Neuronal stem cell (in vitro differentiated cells): Measurements from ENCODE around the gene BLVRA.
"Not testable (repeated sequence)": the region's sequence is repeated elsewhere in the genome, so short reads cannot be mapped to it uniquely, and the experiment has no call there.

Source experiments
- DNase-seq: peaks from one replicate; pipeline ENCODE4 v3.0.0-alpha.2; 2013; ENCODE audit warnings: low spot score
- H2AFZ ChIP-seq: one replicate; pipeline ENCODE4 v1.6.1; 2013; ENCODE audit warnings: mild to moderate bottlenecking, low read length, inconsistent platforms
- H2AK5ac ChIP-seq: 2 replicates; pipeline ENCODE4 v1.6.1; 2013; ENCODE audit warnings: low read depth, mild to moderate bottlenecking, inconsistent platforms, low read length, moderate library complexity, mixed read lengths
- H2BK120ac ChIP-seq: 2 replicates; pipeline ENCODE4 v1.6.1; 2013; ENCODE audit warnings: low read depth, mild to moderate bottlenecking, inconsistent platforms, low read length, moderate library complexity, mixed read lengths
- H2BK12ac ChIP-seq: one replicate; pipeline ENCODE4 v1.6.1; 2013; ENCODE audit warnings: low read length, inconsistent platforms
- H2BK15ac ChIP-seq: 2 replicates; pipeline ENCODE4 v1.6.1; 2013; ENCODE audit warnings: mild to moderate bottlenecking, low read length, inconsistent platforms, mixed read lengths
- H2BK5ac ChIP-seq: one replicate; pipeline ENCODE4 v1.6.1; 2013; ENCODE audit warnings: inconsistent platforms, mild to moderate bottlenecking, low read length, moderate library complexity
- H3K14ac ChIP-seq: one replicate; pipeline ENCODE4 v1.6.1; 2013; ENCODE audit warnings: low read length, inconsistent platforms
- H3K18ac ChIP-seq: 2 replicates; pipeline ENCODE4 v1.6.1; 2013; ENCODE audit warnings: low read length, inconsistent platforms
- H3K23ac ChIP-seq: 2 replicates; pipeline ENCODE4 v1.6.1; 2013; ENCODE audit warnings: low read depth, mild to moderate bottlenecking, mixed read lengths, low read length, inconsistent platforms; ENCODE audit not compliant: poor library complexity
- H3K27ac ChIP-seq: replicated peaks from 3 replicates; pipeline ENCODE4 v1.5.1; 2013; ENCODE audit warnings: low read length, inconsistent platforms
- H3K27me3 ChIP-seq, 3 experiments: 2 replicates each; pipeline ENCODE4 v1.6.1; 2013; ENCODE audit warnings: low read length in 3 of 3, mild to moderate bottlenecking in 2 of 3, inconsistent platforms in 1 of 3, low read depth in 1 of 3, mixed read lengths in 1 of 3, moderate library complexity in 1 of 3; ENCODE audit not compliant: control insufficient read depth in 3 of 3, insufficient read depth in 3 of 3
- H3K36me3 ChIP-seq, 2 donors: replicated peaks in 1 of 2; 2 replicates each; pipeline ENCODE4 v1.6.1; 2013; ENCODE audit warnings: low read length in 2 of 2; ENCODE audit not compliant: control insufficient read depth in 2 of 2, insufficient read depth in 2 of 2
- H3K4ac ChIP-seq: 2 replicates; pipeline ENCODE4 v1.6.1; 2013; ENCODE audit warnings: inconsistent platforms, mild to moderate bottlenecking, low read length, moderate library complexity
- H3K4me1 ChIP-seq, 2 donors: 1 replicate in 1 of 2; 2 replicates in 1 of 2; pipeline ENCODE4 v1.6.1; 2013; ENCODE audit warnings: low read length in 2 of 2, low read depth in 1 of 2; ENCODE audit not compliant: control insufficient read depth in 2 of 2, insufficient read depth in 1 of 2
- H3K4me2 ChIP-seq: one replicate; pipeline ENCODE4 v1.6.1; 2013; ENCODE audit warnings: mild to moderate bottlenecking, low read length, inconsistent platforms; ENCODE audit not compliant: insufficient read depth, poor library complexity, severe bottlenecking
- H3K4me3 ChIP-seq, 2 donors: 2 replicates each; pipeline ENCODE4 v1.5.1; 2013; ENCODE audit warnings: low read length in 2 of 2, mild to moderate bottlenecking in 2 of 2, inconsistent platforms in 1 of 2, moderate library complexity in 1 of 2
- H3K79me1 ChIP-seq: one replicate; pipeline ENCODE4 v1.6.1; 2013; ENCODE audit warnings: low read depth, mild to moderate bottlenecking, inconsistent platforms, low read length, moderate library complexity
- H3K9ac ChIP-seq: one replicate; pipeline ENCODE4 v1.6.1; 2013; ENCODE audit warnings: mild to moderate bottlenecking, low read depth, low read length, inconsistent platforms; ENCODE audit not compliant: poor library complexity
- H3K9me3 ChIP-seq, 2 donors: replicated peaks in 1 of 2; 2 replicates each; pipeline versions ENCODE3 to v1.6.1; 2013; ENCODE audit warnings: low read length in 2 of 2, mild to moderate bottlenecking in 2 of 2, inconsistent platforms in 1 of 2, low read depth in 1 of 2, mixed read lengths in 1 of 2, moderate library complexity in 1 of 2; ENCODE audit not compliant: control insufficient read depth in 2 of 2, insufficient read depth in 1 of 2
- H4K8ac ChIP-seq: one replicate; pipeline ENCODE4 v1.6.1; 2013; ENCODE audit warnings: low read depth, mild to moderate bottlenecking, inconsistent platforms, low read length, moderate library complexity
- H4K91ac ChIP-seq: one replicate; pipeline ENCODE4 v1.6.1; 2013; ENCODE audit warnings: low read length, low read depth, mild to moderate bottlenecking, inconsistent platforms; ENCODE audit not compliant: poor library complexity
- WGBS, 2 donors: extraction: QIAGEN DNeasy Blood & Tissue Kit; methylation state at CpG; one replicate each; pipeline ENCODE4 v1.1.7; 2013; ENCODE audit warnings: missing lambda C conversion rate in 2 of 2, mixed read lengths in 1 of 2; ENCODE audit not compliant: insufficient read length in 2 of 2, insufficient replicate concordance in 1 of 2; ENCODE audit errors: extremely low coverage in 2 of 2; 5-methylcytosine and 5-hydroxymethylcytosine counted together

BLVRA gene

DNA sequence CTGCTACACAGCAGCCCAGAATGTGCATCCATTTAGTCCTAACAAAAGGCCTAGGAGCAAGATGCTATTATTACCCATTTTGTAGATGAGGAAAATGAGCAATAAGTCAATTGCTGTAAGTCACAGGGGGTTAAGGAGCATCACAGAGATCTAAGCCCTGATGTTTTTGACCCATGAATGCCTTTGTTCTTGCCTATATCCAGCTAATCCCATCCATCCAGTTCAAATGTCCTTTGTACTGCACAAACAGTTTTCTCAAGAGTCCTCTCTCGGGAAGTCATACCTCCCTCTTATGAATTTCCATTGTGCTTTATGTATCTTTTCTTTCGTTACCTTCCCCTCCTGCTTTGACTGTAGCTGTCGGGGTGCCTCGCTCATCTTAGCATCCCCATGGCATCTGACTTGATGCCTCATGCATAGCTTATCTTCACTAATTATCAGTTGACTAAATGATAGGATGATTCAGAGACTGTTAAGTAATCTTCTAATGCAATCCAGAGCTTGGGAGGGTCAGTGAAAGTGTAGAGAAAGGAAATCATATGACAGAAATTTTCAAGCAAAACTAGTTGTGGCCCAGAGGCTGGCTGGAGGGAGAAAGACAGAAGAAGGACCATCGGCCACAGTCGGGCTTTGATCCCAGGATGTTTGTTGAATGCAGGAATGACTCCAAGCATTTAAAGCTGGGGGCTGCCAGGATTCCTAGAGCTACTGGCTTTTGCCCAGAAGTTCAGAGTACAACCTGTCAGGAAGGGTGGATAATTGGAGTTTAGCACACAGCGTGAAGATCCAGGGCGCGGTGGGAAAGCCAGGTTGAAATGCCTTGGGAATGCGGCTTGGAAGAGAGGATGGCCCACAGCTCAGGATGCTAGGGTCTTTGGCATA, 23.5 kb downstream of the BLVRA start:
- Histone ChIP-seq H2BK12ac (no peak overlapping the region), H3K4me3 (no peak overlapping the region), H3K4me2 (no peak overlapping the region), H3K79me1 (no peaks in the 10 kb centered on the region), H3K18ac (no peak overlapping the region), H4K8ac (no peak overlapping the region), H3K4me1 (no peaks in the 10 kb centered on the region), H4K91ac (no peak overlapping the region), H2BK5ac (no peak overlapping the region), H3K23ac (no peak overlapping the region), H3K4ac (no peak overlapping the region), H2AK5ac (no peak overlapping the region), H3K27ac (no peak overlapping the region), H3K27me3 (no peaks in the 10 kb centered on the region), H2BK15ac (no peak overlapping the region), H3K9ac (no peak overlapping the region), H3K36me3 (no peaks in the 10 kb centered on the region), H3K14ac (no peak overlapping the region), H2AFZ (no peak overlapping the region), H3K9me3 (peaks cover 2% of the 10 kb centered on the region in 2 donors), H2BK120ac (no peak overlapping the region)
- no CpG with 5 or more reads among the region's 10 CpGs for WGBS, 2 donors
- DNase-seq, result no peak

GRCh38 chr7:43782768-43783555, 24.5 kb downstream of the BLVRA start:
- WGBS, 2 donors, result no CpG with 5 or more reads among the region's 8 CpGs
- no peak for DNase-seq

DNA sequence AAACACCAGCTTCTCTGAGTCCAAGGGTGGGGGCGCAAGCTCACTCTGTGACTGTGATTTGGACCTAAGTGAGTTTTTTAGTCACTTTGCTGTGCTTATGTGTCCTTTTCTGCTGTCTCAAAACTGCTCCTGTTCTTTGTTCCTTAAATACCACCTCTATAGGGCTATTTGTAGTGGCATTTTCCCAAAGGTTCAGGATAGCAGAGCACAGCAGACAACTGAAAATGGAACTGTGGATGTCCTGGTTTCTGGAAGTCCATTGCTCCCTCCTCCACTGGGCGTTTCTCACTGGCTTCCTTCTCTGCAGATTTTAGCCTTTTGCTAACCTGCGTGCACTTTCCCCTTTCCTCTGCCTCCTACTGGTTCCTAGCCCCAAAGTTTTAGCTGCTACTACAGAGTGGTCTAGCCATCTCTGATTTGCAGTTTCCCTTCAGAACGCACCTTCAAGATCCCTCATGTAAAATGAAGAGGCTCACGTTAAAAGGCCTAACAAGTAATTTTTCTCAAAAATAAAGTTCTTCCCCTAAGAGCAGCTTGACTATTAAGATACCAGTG, 25.6 kb downstream of the BLVRA start:
- H2BK5ac ChIP-seq, result no peak overlapping the region
- H2BK12ac ChIP-seq, result no peak overlapping the region
- WGBS, 2 donors, result no CpG with 5 or more reads among the region's 5 CpGs
- no peak overlapping the region for H3K18ac ChIP-seq
- H2AFZ ChIP-seq, result no peak overlapping the region
- no peak overlapping the region for H3K9ac ChIP-seq
- no peak overlapping the region for H4K91ac ChIP-seq
- no peaks in the 10 kb centered on the region for H3K27me3 ChIP-seq
- H3K4me1 ChIP-seq, result no peaks in the 10 kb centered on the region
- H3K4me2 ChIP-seq, result no peak overlapping the region
- no peak overlapping the region for H2BK15ac ChIP-seq
- H4K8ac ChIP-seq, result no peak overlapping the region
- H3K14ac ChIP-seq, result no peak overlapping the region
- H3K27ac ChIP-seq, result no peak overlapping the region
- no peak overlapping the region for H2BK120ac ChIP-seq
- H3K4me3 ChIP-seq, result no peak overlapping the region
- DNase-seq, result no peak
- H3K79me1 ChIP-seq, result no peaks in the 10 kb centered on the region
- no peak overlapping the region for H3K4ac ChIP-seq
- H3K9me3 ChIP-seq, result peaks cover 2% of the 10 kb centered on the region in 2 donors
- no peak overlapping the region for H3K23ac ChIP-seq
- H3K36me3 ChIP-seq, result no peaks in the 10 kb centered on the region
- no peak overlapping the region for H2AK5ac ChIP-seq

More at GRCh38 chr7:43782768-43783555, 24.5 kb downstream of the BLVRA start:
- Histone ChIP-seq H2BK120ac (no peak overlapping the region), H3K27me3 (no peaks in the 10 kb centered on the region), H3K4me1 (no peaks in the 10 kb centered on the region), H2AFZ (no peak overlapping the region), H3K79me1 (no peaks in the 10 kb centered on the region), H2AK5ac (no peak overlapping the region), H3K36me3 (no peaks in the 10 kb centered on the region), H3K14ac (no peak overlapping the region), H4K8ac (no peak overlapping the region), H3K9me3 (peaks cover 2% of the 10 kb centered on the region in 2 donors), H3K9ac (no peak overlapping the region), H3K4me2 (no peak overlapping the region), H3K4me3 (no peak overlapping the region), H3K18ac (no peak overlapping the region), H2BK15ac (no peak overlapping the region), H3K4ac (no peak overlapping the region), H2BK5ac (no peak overlapping the region), H4K91ac (no peak overlapping the region), H3K23ac (no peak overlapping the region), H2BK12ac (no peak overlapping the region), H3K27ac (no peak overlapping the region)

DNA sequence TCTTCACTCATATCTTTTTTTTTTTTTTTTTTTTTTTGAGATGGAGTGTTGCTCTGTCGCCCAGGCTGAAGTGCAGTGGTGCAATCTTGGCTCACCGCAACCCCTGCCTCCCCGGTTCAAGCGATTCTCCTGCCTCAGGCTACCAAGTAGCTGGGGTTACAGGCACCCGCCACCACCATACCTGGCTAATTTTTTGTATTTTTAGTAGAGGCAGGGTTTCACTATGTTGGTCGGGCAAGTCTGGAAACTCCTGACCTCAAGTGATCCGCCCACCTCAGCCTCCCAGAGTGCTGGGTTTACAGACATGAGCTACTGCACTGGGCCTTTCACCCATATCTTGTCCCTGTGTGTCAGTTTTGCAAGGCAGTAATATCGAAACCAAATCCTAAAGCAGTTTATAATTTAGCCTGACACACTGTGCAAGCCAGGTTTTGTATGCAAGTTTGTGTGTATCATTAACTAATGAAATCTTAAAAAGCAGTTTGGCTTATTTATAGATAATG, 26.2 kb downstream of the BLVRA start:
- not testable (repeated sequence) for H3K4ac ChIP-seq, H2BK120ac ChIP-seq, H2AK5ac ChIP-seq, H3K9ac ChIP-seq, H3K4me3 ChIP-seq, H2BK5ac ChIP-seq, H3K14ac ChIP-seq, H3K27me3 ChIP-seq, H3K27ac ChIP-seq, H4K91ac ChIP-seq, H2BK12ac ChIP-seq, H3K36me3 ChIP-seq, H3K23ac ChIP-seq, DNase-seq, H2AFZ ChIP-seq, H3K4me1 ChIP-seq, H4K8ac ChIP-seq, H3K18ac ChIP-seq, H3K4me2 ChIP-seq, H2BK15ac ChIP-seq, H3K79me1 ChIP-seq, H3K9me3 ChIP-seq
- WGBS, 2 donors, result no CpG with 5 or more reads among the region's 8 CpGs
